ENCODE data around the gene FYTTD1. TPM values are rescaled to one million over a fixed set of nuclear protein-coding genes. Genes with fewer than 3 reads are reported as not detected.

Gene FYTTD1
- polyA plus RNA-seq, 1 donor from 2014 or later = 87.0 TPM

DNA sequence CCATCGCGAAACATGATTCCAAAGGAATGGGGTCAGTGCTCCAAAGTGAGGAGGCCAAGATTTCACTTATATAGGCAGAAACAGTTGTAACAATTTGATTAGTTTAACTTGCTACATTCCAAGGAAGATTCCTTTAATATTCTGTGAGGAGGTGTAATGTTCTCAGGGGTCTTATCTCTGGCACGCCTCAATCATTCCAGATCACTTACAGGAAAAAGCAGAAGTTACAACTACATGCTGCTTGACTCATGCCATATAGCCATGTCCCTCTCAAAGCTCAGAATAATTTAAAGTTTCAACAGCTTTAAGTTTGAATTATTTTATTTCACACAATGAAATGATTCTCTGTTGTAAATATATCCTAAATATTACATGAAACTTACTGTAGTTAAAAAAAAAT lies 3.5 kb upstream of the FYTTD1 start:
- Histone ChIP-seq H3K9ac (ENCODE audit: low read length) (no peak overlapping the region), H3K9me2 (ENCODE audit: insufficient read depth, low read length) (no peaks in the 10 kb centered on the region), H3F3A (ENCODE audit: insufficient read depth, low read length, poor library complexity, severe bottlenecking) (peaks cover 7% of the 10 kb centered on the region), H3K9me3 (ENCODE audit: low read length) (no peaks in the 10 kb centered on the region), H3K36me3 (ENCODE audit: insufficient read depth, low read length) (no peaks in the 10 kb centered on the region), H3K27ac (ENCODE audit: low read length) (no peak overlapping the region), H4K20me1 (ENCODE audit: insufficient read depth) (peaks cover 8% of the 10 kb centered on the region), H2AFZ (ENCODE audit: low read depth, low read length) (no peak overlapping the region), H3K27me3 (ENCODE audit: insufficient read depth, low read depth, low read length) (no peaks in the 10 kb centered on the region), H3K79me2 (replicated peaks; ENCODE audit: insufficient read depth, low read length) (peaks cover 4% of the 10 kb centered on the region), H3K4me3 (ENCODE audit: low read length) (no peak overlapping the region), H3K4me2 (ENCODE audit: low read length) (no peak overlapping the region)
- TF ChIP-seq SMC3 (conservative IDR thresholded peaks at IDR 0.05; ENCODE audit: poor library complexity) = no peak
- TF ChIP-seq MXI1 (conservative IDR thresholded peaks at IDR 0.05; ENCODE audit: poor library complexity, severe bottlenecking) = no peak
- TF ChIP-seq, protein P1, sequence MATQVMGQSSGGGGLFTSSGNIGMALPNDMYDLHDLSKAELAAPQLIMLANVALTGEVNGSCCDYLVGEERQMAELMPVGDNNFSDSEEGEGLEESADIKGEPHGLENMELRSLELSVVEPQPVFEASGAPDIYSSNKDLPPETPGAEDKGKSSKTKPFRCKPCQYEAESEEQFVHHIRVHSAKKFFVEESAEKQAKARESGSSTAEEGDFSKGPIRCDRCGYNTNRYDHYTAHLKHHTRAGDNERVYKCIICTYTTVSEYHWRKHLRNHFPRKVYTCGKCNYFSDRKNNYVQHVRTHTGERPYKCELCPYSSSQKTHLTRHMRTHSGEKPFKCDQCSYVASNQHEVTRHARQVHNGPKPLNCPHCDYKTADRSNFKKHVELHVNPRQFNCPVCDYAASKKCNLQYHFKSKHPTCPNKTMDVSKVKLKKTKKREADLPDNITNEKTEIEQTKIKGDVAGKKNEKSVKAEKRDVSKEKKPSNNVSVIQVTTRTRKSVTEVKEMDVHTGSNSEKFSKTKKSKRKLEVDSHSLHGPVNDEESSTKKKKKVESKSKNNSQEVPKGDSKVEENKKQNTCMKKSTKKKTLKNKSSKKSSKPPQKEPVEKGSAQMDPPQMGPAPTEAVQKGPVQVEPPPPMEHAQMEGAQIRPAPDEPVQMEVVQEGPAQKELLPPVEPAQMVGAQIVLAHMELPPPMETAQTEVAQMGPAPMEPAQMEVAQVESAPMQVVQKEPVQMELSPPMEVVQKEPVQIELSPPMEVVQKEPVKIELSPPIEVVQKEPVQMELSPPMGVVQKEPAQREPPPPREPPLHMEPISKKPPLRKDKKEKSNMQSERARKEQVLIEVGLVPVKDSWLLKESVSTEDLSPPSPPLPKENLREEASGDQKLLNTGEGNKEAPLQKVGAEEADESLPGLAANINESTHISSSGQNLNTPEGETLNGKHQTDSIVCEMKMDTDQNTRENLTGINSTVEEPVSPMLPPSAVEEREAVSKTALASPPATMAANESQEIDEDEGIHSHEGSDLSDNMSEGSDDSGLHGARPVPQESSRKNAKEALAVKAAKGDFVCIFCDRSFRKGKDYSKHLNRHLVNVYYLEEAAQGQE (IDR thresholded peaks at IDR 0.05; ENCODE audit: borderline replicate concordance) = no peak
- no peak for TF ChIP-seq POLR2AphosphoS5 (IDR thresholded peaks at IDR 0.05)
- TF ChIP-seq, protein P2, sequence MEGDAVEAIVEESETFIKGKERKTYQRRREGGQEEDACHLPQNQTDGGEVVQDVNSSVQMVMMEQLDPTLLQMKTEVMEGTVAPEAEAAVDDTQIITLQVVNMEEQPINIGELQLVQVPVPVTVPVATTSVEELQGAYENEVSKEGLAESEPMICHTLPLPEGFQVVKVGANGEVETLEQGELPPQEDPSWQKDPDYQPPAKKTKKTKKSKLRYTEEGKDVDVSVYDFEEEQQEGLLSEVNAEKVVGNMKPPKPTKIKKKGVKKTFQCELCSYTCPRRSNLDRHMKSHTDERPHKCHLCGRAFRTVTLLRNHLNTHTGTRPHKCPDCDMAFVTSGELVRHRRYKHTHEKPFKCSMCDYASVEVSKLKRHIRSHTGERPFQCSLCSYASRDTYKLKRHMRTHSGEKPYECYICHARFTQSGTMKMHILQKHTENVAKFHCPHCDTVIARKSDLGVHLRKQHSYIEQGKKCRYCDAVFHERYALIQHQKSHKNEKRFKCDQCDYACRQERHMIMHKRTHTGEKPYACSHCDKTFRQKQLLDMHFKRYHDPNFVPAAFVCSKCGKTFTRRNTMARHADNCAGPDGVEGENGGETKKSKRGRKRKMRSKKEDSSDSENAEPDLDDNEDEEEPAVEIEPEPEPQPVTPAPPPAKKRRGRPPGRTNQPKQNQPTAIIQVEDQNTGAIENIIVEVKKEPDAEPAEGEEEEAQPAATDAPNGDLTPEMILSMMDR (IDR thresholded peaks at IDR 0.05; ENCODE audit: poor library complexity, severe bottlenecking) = no peak
- no peak for TF ChIP-seq EZH2 (IDR thresholded peaks at IDR 0.05; ENCODE audit: borderline replicate concordance, insufficient read depth, low read length, poor library complexity, severe bottlenecking)
- TF ChIP-seq TAF1 (IDR thresholded peaks at IDR 0.05; ENCODE audit: low read depth) = no peak

DNA sequence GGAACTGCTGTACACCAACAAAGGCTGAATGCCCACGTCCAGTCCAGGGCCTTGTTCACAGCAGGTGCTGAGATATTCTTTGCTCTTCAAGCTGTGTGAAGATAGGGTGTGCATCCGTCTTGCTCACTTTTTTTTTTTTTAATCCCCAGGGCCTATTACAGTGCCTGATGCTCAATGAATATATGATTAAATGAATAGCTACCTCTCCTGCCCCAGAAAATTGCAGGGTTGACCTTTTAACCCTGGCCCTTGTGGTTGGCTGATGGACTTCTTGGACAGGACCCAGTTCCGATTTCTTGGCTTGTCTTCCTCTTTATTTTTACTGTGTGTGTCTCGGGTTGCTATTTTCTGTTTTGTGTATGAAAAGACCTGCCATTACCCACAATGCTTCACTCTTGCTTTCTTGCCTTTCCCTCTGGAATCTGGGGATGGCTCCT lies 2.9 kb upstream of the FYTTD1 start:
- Histone ChIP-seq H4K20me1 (ENCODE audit: insufficient read depth) (peaks cover 8% of the 10 kb centered on the region), H3K4me2 (ENCODE audit: low read length) (no peak overlapping the region), H2AFZ (ENCODE audit: low read depth, low read length) (no peak overlapping the region), H3K9me3 (ENCODE audit: low read length) (no peaks in the 10 kb centered on the region), H3K27me3 (ENCODE audit: insufficient read depth, low read depth, low read length) (no peaks in the 10 kb centered on the region), H3K36me3 (ENCODE audit: insufficient read depth, low read length) (no peaks in the 10 kb centered on the region), H3K9ac (ENCODE audit: low read length) (no peak overlapping the region), H3K79me2 (replicated peaks; ENCODE audit: insufficient read depth, low read length) (peaks cover 10% of the 10 kb centered on the region), H3K9me2 (ENCODE audit: insufficient read depth, low read length) (no peaks in the 10 kb centered on the region), H3F3A (ENCODE audit: insufficient read depth, low read length, poor library complexity, severe bottlenecking) (peaks cover 7% of the 10 kb centered on the region), H3K27ac (ENCODE audit: low read length) (no peak overlapping the region), H3K4me3 (ENCODE audit: low read length) (no peak overlapping the region)
- no peak for TF ChIP-seq MXI1 (conservative IDR thresholded peaks at IDR 0.05; ENCODE audit: poor library complexity, severe bottlenecking)
- TF ChIP-seq EZH2 (IDR thresholded peaks at IDR 0.05; ENCODE audit: borderline replicate concordance, insufficient read depth, low read length, poor library complexity, severe bottlenecking) = no peak
- no peak for TF ChIP-seq SMC3 (conservative IDR thresholded peaks at IDR 0.05; ENCODE audit: poor library complexity)
- TF ChIP-seq POLR2AphosphoS5 (IDR thresholded peaks at IDR 0.05) = no peak
- TF ChIP-seq, protein P1 (IDR thresholded peaks at IDR 0.05; ENCODE audit: borderline replicate concordance) = no peak
- TF ChIP-seq RAD21 (conservative IDR thresholded peaks at IDR 0.05) = no peak
- TF ChIP-seq, protein P2 (IDR thresholded peaks at IDR 0.05; ENCODE audit: poor library complexity, severe bottlenecking) = no peak
- no peak for TF ChIP-seq TAF1 (IDR thresholded peaks at IDR 0.05; ENCODE audit: low read depth)
- TF ChIP-seq EP300 (conservative IDR thresholded peaks at IDR 0.05; ENCODE audit: poor library complexity, severe bottlenecking) = no peak

Measured in neural cell (in vitro differentiated cells).